Fibroblast of lung (primary cell): ENCODE data around the gene ALKBH3.

ENCODE experiments used
- CTCF ChIP-seq, 2 donors: IDR thresholded peaks in 1 of 2; conservative IDR thresholded peaks in 1 of 2; 1 replicate in 1 of 2; 2 replicates in 1 of 2; pipeline ENCODE4 v1.5.1; 2011 to 2012; ENCODE audit warnings: low read length in 2 of 2, control low read depth in 1 of 2, inconsistent platforms in 1 of 2, low read depth in 1 of 2, mild to moderate bottlenecking in 1 of 2
- EZH2 ChIP-seq: IDR thresholded peaks from 2 replicates; pipeline ENCODE4 v1.5.1; 2012; ENCODE audit warnings: low read length, control low read depth, mild to moderate bottlenecking; ENCODE audit errors: missing control alignments

DNA sequence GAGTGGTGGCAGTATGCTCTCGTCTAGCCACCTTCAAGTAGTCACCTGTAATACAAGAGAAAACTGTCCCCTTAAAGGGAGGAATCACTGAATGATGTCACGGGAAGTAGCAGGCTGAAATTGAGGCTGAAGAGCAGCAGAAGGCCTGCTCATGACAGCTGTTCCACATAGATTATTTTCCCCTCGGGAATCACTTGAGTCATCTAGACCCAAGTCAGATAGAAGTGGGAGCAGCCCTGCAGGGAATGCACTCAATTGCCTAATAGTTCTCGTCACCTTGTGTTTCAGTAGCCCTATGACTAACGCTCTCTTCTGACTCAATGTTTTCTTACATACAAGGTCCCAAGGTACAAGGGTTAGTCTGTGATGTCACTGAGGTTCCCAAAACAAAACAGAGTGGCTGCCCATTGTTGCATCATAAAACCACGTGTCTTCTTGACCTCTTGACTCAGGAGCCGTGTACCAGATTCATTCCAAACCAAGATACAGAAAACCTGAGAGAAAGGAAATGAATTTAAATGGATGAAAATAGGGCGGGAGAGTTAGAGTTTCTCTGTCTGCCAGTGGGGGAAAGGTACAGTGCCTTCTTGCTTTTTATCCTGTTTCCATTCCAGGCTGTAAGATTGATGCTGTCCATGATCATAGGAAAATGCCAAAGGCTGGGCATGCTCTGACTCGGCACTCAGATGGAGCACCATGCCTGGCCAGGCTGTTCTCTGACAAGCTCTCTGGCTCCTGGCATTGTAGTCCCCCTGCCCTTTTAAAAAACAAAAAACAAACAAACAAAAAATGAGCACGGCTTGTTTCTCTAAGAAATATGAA is 40.2 kb downstream of the ALKBH3 start:
- TF ChIP-seq CTCF (conservative IDR thresholded peaks at IDR 0.05 in 1 of 2, IDR thresholded peaks at IDR 0.05 in 1 of 2; ENCODE audit: low read depth in 1 of 2, low read length in 2 of 2) (no peak), EZH2 (no peak)
